ENCODE measurements around the gene ALDH4A1.
"Not testable (repeated sequence)": the region's sequence is repeated elsewhere in the genome, so short reads cannot be mapped to it uniquely, and the experiment has no call there.

The ALDH4A1 gene

DNA sequence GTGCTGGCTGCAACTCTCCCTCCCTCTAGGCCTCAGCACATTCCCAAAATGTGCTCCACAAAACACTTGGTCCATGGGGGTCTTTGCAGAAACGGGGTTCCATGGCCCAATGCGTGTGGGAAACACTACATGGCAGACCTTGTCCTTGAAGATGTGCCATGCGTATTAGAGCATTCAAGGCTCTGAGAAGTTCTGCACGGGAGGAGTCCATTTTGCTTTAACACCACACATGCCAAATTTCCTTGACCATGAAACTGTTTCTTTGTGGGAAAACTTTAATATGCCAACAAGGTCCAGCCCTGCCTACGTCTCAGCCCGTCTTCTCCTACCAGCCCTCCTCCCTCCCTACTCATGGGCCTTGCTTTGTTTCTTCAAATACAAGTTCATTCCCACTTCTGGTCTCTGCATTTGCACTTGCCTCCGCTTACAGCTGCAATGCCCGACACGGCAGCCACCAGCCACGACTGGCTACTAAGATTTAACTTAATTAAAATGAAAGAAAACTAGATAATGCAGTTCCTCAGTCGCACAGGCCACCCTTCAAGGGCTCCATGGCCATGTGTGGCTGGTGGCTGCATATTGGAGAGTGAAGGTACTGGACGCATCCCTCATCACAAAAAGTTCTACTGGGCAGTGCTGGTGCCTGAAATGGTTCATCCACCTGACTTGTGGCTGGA, 23.7 kb downstream of the ALDH4A1 start:
- no peak for DNase-seq (ENCODE audit: low spot score)

DNA sequence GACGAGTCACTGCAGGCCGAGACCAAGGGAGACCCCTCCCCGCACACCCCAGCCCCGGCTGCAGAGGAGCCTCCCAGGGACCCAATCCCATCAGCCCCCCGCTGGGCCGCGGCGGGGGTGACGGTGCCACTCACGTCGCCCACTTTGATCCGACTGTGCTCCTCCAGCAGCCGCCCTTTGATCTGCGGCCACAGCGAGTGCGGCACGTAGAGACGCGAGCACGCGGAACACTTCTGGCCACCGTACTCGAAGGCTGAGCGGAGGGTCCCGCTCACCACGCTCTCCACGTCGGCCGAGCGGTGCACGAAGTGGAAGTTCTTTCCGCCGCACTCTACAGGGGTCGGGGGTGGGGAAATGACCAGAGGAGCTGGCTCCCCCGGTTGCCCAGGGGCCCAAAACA, 25.1 kb downstream of the ALDH4A1 start:
- DNase-seq (ENCODE audit: low spot score), result no peak

DNA sequence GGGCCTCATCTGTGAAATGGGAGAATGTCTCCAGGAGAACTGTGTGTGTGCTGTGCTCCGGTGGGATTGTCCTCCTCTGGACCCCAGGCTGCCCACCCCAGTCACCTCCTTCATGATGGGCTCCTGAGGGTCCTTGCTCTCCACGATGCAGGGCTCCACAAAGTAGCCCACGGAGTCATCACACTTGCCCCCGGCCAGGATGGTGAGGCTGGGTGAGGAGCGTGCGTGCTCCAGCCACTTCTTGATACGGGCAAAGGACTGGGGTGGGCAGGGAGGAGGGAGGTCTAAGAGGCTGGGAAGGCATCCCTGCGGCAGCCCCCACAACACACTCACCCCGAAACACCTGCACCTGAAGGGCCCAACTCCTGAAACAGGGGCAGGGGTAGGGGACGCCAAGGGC, 26.1 kb downstream of the ALDH4A1 start:
- no peak for DNase-seq (ENCODE audit: low spot score)

DNA sequence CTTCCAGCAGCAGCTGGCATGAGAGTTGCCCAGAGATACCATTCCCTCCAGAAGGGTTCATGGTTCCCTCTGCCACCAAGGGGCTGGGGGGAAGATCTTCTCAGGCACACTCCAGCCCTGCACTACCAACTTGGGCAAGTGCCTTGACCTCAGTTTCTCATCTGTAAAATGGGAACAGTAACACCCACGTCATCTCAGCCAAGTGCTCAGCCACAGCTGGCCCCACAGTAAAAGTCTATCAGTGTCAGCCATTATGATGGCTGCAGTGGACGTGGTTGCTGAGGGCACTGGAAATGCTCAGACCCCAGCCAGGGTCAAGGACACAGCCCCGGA, 26.6 kb downstream of the ALDH4A1 start:
- DNase-seq (ENCODE audit: low spot score), result no peak

DNA sequence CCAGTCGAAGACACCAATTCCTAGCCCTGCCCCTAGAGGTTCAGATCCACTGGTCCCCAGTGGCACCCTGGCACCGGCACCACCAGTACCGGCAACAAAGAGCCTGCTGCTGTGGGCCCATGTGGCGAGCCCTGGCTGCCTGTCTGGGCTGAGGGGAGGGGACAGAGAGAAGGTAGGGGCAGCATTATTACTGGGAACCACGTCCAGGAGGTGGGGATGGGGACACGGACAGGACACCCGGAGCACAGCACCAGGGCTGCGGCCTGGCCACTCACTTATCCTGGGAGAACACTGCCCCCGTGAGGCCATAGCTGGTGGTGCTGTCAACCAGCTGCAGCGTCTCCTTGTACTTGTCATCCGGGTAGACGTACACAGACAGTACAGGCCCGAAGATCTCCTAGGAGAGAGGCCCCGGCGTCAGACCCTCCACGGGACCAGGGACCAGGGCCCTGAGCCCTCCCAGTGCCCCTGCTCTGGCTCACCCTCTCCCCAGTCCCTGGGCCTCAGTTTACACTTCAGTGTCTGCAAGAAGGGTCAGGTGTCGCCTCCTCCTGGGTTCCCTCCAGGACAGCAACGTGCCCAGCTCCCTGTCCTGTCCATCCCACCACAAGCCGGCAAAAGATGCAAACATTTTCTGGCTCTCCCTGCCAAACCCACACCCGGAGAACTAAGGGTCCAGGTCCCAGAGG, 27.1 kb downstream of the ALDH4A1 start:
- peak; percentile 94 for DNase-seq (ENCODE audit: low spot score)

DNA sequence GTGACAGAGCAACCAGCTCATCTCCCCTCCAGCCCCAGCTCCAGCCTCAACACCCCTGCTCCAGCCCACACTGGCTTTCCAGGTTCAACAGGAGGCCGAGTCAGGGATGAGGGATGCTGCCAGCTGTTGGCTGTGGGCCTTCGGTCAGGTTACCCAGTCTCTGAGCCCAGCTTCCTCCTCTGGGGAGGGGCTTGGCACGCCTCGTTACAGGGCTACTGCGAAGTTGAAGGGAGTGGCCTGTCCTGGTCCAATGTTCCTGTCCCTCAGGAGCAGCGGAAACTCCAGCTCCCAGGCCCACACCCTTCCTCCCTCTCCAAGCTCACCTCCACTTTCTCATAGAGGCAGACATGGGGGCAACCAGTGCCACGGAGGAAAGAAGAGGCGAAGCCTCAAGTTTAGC, 27.8 kb downstream of the ALDH4A1 start:
- no peak for DNase-seq (ENCODE audit: low spot score)

DNA sequence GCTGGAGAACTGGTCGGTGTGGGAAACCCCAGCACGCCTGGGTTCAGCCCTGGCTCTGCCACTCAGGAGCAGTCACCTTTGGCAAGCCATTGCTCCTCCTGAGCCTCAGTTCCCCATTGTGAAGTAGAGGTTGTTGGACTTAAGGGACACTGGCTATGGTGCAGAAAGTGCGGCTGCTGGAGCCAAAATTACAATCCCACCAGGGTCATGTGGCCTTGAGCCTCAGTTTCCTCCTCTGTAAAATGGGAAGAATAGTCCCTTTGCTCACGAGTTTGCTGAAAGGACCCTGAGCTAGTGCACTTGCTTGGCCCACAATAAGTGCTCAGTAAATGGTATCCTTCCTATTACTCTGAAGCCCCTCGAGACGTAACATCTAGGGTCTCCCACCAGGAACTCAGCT, 28.3 kb downstream of the ALDH4A1 start:
- DNase-seq (ENCODE audit: low spot score), result no peak

DNA sequence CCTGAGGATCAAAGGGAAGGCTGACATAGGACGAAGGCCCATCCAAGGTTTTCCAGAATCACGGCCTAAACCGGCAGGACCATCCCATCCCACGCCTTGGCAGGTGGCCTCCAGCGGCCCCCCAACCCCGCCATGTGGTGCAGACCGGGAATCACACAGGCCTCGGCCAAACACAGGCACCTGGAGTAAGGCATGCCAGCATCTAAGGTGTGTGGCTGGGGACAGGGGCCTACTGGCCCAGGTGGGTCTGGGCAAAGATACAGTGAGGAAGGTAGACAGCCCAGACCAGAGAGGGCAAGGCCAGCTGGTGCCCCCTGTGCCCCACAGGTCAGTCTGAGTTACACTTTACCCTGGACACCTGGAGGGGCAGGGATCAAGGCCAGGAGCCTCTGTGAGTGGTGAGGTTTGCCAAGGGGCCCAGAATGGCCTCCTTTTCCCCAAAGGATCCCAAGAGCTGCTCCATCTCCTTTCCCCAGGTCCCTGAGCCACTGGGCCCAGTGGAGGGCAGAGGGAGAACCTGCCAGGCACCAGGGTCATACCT, 30.2 kb downstream of the ALDH4A1 start:
- DNase-seq (ENCODE audit: low spot score), result no peak

DNA sequence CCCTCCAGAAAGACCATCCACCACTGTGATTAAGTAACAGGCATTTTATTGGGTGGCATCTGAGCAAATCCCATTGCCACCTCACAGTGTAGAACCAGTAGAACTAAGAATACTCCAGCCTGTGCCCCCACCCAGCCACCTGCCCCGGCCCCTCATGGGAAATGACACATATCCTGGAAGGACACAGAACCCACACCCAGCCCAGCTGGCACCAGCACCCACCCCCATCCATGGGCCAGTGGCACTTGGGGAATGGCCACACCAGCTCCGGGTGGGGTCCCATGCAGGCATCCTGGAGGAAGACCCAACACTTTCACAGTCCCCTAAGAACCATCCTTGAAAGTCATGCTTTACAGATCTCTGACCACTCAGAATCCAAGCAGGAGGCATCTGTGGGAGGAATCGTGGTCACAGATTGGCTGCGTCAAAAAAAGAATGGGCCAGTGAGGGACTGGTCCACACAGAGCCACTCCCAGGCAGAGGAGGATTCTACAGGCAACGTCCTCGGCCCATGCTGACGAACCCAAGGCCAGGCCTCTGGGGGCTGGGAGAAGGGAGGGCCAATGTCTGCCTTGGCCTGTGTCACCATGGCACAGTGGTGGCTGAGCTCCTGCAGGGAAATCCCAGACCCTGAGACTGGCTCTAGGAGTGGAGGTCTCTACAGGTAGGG, 30.8 kb downstream of the ALDH4A1 start:
- DNase-seq (ENCODE audit: low spot score), result no peak

DNA sequence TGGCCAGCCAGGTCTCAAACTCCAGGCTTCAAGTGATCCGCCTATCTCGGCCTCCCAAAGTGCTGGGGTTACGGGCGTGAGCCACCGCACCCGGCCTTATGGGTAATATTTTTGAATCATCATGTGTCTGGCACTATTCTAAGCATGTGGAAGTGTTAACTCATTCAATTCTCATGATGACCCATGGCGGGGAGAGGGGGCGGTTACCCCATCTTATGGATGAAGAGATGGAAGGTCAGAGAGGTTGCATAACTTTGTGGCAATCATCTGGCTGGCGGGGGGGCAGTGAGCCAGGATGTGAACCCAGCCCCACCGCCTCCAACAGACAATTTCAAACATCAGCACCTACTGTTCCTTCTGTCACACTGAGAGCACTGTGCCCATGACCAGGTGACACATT, 31.4 kb downstream of the ALDH4A1 start:
- no peak for DNase-seq (ENCODE audit: low spot score)

DNA sequence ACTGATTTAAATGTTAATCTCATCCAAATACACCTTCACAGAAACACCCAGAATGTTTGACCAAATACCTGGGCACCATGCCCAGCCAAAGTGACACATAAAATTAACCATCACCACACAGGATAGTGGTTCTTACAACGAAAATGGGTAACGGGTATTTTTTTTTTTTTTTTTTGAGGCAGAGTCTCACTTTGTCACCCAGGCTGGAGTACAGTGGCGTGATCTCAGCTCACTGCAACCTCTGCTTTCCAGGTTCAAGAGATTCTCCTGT, 31.8 kb downstream of the ALDH4A1 start:
- not testable (repeated sequence) for DNase-seq (ENCODE audit: low spot score)

DNA sequence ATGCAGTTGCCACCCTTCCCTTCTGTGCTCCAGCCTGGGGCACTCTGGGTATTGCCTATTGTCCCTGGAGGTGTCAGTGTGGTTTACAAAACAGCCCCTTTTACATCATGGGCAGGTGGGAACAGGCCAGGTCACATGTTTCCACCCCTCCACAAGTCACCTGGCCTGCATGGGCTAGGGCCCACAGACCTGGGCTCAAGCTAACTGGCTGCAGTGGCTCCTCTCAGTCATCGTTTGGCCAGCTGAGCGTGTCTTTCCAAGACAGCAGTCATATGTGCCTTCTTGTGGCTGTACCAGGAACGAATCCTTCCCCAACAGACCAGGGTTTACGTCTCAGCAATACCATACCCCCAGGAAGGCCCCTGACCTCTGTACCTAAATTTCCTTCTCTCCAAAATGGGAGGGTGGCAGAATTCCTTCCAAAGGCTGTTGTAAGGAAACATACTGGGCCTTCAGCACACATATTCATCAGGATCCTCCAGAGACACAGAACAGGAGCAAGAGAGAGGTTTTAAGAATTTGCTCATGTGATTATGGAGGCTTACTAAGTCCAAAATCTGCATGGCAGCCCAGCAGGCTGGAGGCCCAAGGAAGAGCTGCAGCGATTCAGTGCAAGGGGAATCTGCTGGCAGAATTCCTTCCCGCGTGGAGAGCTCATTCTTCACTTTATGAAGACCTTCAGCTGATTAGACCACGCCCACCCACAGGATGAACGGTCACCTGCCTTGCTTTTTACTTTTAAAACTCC, 32.3 kb downstream of the ALDH4A1 start:
- DNase-seq (ENCODE audit: low spot score), result no peak

DNA sequence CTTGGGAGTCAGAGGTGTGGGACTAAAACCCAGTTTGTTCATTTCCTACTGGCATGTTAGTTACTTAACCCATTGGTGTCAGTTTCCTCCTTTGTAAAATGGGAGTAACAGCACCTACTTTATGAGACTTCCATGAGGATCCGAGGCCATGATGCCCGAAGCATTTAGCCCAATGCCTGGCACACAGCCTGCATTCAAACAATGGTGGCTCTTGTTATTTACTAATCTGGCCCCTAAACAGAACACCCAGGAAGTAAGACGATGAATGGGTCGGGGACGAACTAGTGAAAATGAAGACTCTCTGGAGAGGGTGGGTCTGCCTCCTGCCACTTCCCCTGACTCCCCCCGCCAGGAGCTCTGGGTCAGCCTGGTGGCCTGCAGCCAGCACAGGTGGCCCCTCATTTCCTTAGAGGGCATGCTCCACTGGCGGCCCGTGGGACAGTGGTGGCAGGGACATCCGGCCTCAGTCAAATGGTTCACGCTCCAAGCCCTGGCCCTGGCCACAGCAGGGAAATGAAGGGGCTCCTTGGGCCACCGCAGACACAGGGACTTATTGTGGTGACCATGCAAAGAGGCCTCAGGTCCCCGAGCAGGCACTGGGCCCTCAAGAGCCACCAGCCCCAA, 33.4 kb downstream of the ALDH4A1 start:
- no peak for DNase-seq (ENCODE audit: low spot score)

DNA sequence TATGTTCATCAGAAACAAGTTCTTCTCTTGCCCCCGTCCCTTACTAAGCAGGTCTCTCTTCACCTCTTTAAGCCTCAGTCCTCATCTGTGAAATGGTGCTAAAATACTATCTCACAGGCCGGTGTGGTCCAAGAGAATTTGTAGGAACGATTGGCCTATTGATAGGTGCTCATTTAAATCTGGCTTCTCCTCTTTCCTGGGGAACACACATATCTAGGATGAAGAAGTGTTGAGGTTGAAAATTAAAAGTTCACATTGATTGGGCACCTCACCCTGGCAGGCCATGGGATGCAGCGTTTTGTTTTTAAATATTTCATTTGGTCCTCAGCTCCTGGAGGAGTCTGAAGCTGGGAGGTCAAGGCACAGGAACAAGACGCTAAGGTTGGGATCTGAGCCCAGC, 34.0 kb downstream of the ALDH4A1 start:
- DNase-seq (ENCODE audit: low spot score), result no peak

DNA sequence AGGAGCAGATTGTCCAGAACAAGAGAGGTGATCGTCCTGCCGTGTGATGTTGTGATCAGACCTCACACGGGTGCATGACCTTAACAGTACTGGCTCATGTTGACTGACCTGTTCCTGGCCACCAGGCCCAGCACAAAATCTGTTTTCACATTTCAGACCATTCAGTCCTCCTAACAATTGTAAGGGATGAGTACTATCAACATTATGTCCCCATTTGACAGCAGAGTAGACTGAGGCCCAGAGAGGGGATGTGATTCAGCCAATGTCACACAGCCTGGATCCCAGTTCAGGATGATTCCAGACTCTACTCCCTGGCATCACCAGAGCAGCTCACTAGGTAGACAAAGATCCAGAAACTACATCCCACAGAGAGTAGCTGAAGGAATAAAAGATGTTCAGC, 35.5 kb downstream of the ALDH4A1 start:
- no peak for DNase-seq (ENCODE audit: low spot score)

DNA sequence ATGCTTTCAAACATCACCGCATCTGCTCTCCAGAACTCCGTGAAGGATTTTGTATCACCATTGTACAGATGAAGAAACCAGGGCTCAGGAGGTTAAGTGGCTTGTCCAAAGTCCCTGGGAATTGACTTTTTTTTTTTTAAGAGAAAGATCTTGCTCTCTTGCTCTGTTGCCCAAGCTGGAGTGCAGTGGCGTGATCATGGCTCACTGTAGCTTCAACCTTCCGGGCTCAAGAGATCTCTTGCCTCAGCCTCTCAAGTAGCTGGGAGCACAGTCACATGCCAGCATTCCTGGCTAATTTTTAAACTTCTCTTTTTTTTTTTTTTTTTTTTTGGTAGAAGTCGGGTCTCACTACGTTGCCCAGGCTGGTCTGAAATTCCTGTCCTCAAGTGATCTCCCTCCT, 36.0 kb downstream of the ALDH4A1 start:
- no peak for DNase-seq (ENCODE audit: low spot score)

DNA sequence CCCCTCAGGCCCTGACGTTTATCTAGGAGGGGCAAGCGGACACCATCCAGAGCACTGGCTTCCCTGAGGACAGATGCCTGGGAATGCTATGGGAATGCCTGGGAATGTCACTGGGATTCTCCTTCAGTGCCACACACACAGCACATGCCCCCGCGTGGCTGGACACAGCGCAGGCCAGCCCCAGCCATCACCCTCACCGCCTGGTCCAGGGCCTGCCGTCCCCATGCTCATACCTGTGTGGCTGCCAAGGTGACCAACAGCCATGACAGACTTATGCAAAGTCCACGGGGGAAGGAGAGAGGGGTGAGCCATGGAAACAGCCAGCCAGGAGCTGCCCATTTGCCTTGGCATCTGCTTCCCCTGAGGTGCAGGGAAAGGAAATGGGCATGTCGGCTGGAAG, 37.2 kb downstream of the ALDH4A1 start:
- DNase-seq (ENCODE audit: low spot score), result no peak

DNA sequence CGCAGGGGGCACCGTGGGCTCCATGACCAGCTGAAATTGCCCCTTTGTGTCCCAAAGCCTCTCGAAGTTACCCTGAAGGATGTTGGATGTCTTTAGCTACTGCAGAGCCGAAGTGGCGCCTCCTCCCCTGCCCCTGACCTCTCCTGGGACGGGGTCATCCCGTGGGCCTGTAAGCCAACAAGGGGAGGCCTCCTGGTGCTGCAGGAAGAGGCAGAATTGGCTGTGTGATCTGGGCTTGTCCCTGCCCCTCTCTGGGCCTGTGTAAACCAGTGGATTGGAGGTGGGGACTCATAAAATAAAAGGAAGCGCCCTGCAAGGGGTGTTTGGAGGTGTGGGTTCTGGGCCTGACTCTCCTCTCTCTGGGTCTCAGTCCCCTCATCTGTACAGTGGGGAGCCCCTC, 40.8 kb downstream of the ALDH4A1 start:
- no peak for DNase-seq (ENCODE audit: low spot score)

DNA sequence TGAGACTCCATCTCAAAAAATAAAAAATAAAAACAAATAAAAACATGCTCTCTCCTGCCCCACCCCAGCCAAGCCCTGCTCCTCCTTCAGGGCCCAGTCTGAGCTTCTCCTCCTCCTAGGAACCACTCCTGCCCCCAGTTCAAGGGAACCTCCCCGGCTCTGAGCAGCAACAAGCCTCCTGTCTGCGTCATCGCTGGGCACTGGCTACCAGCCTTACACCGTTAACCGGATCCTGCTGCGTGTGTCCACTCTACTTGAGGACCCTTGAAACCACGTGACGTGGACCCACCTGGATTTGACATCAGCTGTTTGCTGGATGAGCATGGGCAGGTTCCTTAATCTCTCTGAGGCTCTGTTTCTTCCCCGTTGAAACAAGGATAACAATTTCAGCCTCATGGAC, 41.3 kb downstream of the ALDH4A1 start:
- DNase-seq (ENCODE audit: low spot score), result no peak

DNA sequence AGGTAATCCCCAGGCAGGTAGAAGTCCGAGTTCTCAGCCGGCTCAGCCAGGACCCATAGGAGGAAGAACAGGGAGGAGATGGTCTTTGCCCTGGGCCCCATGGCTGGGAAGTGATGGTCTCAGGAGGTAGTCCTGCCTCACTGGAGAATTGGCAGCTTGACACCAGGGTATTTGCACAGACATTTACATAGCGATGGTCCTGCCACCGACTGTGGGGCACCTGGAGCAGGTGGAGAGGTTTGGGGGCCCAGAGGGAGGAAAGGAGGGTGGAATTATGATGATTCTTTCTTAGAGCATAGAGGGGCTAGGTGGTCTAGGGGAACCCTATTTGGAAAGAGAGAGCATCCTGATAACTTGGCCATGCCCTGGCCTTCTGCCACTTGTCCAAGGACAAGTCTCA, 42.8 kb downstream of the ALDH4A1 start, which contains the start of gene TAS1R2:
Gene TAS1R2 (minus strand): TSS at position 101 of the 400 bp plus-strand sequence. CDS start 0 bp downstream, at position 101.
- no peak for DNase-seq (ENCODE audit: low spot score)

DNA sequence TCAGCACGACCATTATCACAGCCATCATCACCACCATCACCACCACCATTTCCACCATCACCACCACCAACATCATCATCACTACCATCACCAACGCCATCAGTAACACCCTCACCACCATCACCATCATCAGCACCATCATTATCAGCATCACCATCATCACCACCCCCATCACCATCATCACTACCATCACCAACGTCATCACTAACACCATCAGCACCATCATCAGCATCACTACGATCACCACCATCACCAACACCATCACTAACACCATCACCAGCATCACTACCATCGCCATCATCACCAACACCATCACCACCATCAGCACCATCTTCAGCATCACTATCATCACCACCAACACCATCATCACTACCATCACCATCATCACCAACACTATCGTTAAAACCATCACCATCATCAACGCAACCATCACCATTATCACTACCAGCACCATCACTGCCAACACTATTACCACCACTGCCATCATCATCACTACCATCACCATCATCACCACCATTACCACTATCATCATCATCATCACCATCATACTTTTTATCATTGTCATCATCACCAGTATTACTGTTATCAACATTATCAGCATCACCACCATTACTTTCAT, 44.2 kb downstream of the ALDH4A1 start:
- DNase-seq (ENCODE audit: low spot score), result no peak

DNA sequence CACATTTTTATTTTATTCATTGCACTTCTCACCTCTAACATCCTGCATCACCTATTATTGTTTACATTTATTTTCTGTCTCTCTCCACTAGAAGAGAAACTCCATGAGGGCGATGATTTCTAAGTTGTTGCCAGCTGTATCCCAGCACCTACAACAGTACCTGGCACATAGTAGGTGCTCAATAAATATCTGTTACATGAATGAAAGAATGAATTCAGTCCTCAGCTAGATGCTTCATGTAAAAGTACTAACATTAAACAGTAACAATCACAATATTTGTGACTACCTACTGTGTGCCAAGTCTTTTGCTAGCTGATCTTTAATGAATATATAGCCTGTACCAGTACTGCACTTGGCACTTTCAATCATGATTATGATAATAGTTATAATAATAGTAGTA, 45.9 kb downstream of the ALDH4A1 start:
- DNase-seq (ENCODE audit: low spot score), result no peak

All from hepatic stellate cell (primary cell).